RKO (cell line): ENCODE data around the gene ANKRD33B.

Experiments
- DNase-seq: peaks from one replicate; pipeline ENCODE4 v3.0.0-alpha.2; 2016; ENCODE audit warnings: low spot score

The ANKRD33B gene

GRCh38 chr5:10579536-10580521 is 16.0 kb downstream of the ANKRD33B start:
- no peak for DNase-seq

DNA sequence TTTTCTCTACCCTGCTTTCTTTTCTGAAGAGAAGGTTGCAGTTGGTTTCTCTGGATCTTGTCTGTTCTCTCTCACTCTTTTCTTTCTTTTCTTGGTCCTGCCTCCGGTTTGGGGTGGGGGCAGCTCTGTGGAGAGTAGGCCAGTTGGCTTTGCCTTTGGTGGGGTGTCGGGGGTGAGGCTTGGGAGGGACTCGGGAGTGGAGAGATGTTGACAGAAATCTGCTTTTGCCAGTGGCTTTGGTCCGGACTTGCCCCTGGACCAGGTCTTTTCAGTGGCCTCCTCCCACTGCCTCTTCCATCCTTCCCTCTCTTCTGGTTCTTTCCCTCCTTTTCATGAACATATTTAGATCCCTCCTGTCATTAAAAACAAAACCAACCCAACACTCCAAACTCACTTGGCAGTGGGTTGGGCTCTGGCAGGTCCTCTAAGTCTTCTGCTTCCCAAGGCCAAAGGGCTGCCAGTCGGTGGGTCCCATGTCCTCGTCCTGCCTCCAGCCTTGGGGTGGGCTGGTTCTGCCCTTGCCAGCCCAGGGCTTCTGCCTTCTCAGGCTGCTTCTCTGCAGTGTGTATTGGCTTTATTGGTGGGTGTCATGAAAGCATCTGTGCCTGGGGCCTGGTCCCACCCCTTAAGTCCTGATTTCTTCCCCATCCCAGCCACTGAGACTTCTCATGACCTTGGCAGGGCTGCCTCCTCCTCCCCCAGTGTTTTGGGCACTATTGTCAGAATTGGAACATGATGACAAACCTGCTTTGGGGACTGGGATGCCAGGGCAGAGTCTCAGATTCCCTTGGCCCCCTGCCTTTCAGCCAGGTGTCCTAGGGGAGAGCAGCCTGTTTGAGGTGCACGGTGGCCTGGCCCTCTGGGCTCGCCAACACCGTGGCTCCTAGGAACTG is 16.9 kb downstream of the ANKRD33B start:
- no peak for DNase-seq

GRCh38 chr5:10581424-10581748 is 17.5 kb downstream of the ANKRD33B start:
- DNase-seq, result no peak

- DNase-seq, result no peak
Measured at GRCh38 chr5:10581867-10582511, 18.1 kb downstream of the ANKRD33B start.

DNA sequence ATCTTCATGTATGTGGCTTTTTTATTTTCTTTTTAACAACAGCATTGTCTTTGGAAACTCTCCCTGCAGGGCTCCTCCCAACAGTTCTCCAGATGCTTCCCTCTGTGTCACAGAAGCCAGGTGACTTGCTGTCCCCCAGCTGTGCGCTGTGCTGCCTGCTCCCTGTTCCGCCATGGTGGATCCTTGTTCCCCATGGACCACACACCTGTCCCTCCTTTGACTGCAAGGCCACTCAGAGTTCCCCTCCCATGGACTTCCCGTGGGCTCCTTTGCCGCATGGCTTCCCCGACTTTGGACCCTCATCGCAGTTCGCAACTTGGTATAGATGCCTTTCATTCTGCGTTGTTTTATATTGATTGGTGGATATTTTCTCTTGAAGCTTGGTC is 18.6 kb downstream of the ANKRD33B start:
- DNase-seq, result no peak

- DNase-seq, result no peak
Measured at GRCh38 chr5:10583663-10584572, 20.0 kb downstream of the ANKRD33B start.

DNA sequence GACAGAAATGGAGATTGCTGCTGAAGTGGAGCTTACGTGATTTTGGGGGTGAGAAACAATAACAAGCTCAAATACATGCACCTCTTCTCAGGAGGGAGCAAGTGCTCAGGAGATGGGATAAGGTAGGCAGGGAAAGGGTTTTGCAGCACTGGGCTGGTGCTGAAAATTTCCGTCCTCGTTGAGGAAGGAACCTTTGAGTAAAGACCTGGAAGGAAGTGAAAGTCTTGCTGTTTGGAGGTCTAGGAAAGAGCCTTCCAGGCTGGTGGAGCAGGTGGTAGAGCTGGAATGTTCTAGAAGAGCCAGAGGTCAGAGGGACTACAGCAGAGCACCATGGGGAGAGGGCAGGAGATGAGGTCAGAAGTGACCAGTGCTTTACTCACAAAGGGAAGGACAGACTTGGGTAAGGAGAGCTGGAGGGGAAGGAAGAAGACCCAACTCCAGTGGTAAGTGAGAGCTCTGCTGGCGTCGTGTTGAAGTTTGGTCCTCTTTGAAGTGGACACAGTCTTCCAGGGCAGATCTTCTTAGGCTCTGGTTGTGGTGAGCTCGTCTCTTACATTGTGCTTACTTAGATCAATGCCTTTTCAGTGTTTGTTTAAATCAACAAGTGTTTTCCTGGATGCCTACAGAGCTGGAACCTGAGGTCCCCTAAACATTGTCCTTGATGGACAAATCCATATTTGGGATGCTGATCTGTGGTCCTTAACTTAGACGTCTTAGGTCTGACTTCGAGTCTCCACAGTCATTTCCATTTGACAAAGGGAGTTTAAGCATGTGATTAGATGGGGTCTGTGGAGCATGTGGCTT is 21.0 kb downstream of the ANKRD33B start:
- DNase-seq, result no peak

DNA sequence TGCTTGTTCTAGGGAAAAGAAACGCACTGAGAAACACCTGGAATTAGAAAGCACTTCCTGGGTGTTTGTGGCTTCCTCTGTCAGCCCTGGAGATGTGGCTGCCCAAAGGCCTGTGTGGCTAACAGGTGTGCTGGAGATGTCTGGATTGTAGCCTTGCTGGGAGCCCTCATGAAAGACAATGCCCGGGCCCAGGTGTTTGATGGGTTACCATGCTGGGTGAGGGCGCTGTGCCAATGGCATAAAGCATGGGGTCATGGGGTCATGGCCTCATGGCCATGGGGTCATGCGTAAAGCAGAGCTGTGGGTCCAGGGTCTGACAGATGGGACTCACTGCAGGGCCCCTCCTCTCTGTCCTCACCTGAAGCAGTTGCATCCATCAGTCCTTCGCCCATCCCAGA is 21.6 kb downstream of the ANKRD33B start:
- no peak for DNase-seq

GRCh38 chr5:10586008-10586407 is 22.1 kb downstream of the ANKRD33B start:
- DNase-seq, result no peak

- no peak for DNase-seq
Measured at GRCh38 chr5:10586555-10586954, 22.7 kb downstream of the ANKRD33B start.

DNA sequence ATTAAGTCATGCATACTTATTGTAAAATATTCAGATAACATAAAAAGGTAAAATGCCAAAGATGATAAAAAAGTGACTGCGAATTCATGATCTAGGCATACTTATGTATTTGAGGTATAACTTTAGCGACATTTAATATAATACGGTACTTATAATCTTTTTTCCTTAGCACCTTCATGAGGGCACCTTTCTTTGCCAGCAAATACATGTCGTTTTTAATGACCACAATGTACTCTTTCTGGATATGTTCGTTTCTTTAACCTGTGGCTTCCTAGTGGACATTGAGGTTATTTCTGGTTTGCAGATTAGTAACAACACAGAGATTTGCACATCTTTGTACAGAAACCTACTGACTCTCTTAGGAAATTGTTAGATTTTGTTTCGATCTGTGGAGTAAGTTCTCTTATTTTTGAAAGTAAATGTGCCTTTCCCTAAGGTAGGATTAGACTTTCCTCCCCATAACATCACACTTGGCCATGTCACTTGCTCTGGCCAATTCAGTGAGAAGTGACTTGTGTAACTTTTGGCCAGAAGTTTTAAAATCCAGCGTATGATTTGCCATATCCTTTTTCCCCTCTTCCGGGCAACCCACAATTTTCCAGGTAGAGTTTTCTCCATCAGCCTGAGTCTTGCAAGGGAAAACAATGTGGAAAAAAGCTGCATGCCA is 24.4 kb downstream of the ANKRD33B start:
- no peak for DNase-seq

- no peak for DNase-seq
Measured at GRCh38 chr5:10588779-10589447, 25.0 kb downstream of the ANKRD33B start.

DNA sequence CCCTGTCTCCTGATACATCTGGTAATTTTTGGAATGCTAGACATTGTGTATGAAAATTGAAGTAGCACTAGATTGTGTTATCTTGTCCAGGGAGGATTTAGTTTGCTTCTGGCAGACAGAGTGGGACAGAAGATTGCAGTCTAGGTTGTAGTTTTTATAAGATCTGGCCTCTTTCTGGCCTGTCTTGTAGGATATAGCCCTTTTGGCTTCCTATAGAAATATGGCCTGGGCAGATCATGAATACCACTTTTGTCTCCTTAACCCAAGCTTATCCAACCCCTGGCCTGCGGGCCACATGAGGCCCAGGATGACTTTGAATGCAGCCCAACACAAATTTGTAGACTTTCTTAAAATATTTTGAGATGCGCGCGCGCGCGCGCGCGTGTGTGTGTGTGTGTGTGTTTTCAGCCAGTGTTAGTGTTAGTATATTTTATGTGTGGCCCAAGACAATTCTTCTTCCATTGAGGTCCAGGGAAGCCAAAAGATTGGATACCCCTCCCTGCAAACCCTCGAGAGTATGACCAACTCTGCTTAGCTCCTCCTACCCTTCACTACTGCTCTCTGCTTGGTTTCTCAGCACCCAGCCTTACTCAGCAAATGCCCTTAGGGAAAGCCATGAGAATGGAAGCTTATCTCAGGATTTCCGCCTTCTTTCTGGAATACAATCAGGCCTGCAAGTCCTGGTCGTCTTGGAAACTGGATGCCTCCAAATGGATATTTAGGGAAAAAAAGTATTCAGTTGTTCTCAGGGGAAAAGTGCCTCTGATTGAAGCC is 26.5 kb downstream of the ANKRD33B start:
- DNase-seq, result no peak

DNA sequence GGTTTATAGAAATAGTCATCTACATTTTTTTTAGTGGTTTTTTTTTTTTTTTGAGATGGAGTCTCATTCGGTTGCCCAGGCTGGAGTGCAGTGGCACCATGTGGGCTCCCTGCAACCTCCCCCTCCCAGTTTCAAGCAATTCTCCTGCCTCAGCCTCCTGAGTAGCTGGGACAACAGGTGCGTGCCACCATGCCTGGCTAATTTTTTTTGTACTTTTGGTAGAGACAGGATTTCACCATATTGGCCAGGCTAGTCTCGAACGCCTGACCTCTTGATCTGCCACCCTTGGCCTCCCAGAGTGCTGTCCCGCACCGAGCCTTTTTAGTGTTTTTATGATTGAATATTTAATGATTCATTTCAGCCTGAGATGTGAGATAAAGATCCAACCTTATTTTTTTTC is 27.3 kb downstream of the ANKRD33B start:
- no peak for DNase-seq

DNA sequence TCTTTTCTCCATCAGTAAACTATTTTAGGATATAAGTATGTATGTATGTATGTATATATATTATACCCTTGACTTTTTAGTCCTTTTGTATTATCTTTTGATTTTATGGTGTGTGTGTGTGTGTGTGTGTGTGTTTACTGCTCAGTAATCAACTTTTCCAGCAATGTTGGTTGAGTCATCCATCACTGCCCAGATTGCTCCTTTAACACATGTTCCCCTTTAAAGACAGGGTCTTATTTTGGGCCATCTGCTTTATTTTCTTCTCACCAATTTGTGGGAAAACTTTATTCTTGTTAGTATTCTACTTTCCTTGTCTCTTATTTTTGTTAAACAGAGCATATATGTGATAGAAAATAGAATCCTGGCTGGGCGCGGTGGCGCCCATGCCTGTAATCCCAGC is 28.1 kb downstream of the ANKRD33B start:
- no peak for DNase-seq

- DNase-seq, result no peak
Measured at GRCh38 chr5:10592601-10593000, 28.7 kb downstream of the ANKRD33B start.

DNA sequence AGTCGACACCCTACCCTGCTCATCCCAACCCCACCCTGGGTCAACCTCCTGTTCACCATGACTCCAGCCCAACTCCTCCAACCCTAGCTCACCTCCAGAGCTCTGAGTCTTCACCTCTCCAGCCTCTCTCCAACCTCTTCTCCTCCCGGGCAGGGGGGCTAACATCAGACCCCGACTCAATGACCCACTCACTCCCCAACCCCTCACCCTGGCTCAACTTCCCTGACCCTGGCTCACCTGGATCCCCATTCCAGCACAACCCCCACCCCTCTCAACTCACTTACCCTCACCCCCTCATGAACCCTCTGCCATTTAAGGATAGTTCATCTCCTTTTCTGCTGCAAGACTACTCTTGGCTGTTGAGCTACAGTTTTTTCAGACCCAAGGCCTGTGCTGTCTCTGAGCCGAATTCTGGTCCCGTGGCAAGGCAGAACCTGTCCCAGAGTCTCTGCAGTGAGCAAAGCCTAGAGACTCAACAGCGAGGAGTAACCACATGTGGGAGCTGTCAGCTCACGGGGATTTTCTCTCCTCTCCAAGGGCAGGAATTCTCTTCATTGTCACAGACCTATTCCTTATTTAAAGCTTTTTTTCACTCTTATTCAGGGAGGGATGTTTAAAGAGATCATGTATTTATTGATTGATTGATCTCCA is 29.8 kb downstream of the ANKRD33B start:
- no peak for DNase-seq

- no peak for DNase-seq
Measured at GRCh38 chr5:10594591-10595210, 30.8 kb downstream of the ANKRD33B start.
